Superior temporal gyrus (tissue), 1 donor: ENCODE measurements around the gene SYTL4.

ENCODE experiments used
- DNase-seq: peaks from one replicate; pipeline ENCODE4 v3.0.0-alpha.2; 2016; ENCODE audit errors: extremely low spot score

SYTL4 gene

DNA sequence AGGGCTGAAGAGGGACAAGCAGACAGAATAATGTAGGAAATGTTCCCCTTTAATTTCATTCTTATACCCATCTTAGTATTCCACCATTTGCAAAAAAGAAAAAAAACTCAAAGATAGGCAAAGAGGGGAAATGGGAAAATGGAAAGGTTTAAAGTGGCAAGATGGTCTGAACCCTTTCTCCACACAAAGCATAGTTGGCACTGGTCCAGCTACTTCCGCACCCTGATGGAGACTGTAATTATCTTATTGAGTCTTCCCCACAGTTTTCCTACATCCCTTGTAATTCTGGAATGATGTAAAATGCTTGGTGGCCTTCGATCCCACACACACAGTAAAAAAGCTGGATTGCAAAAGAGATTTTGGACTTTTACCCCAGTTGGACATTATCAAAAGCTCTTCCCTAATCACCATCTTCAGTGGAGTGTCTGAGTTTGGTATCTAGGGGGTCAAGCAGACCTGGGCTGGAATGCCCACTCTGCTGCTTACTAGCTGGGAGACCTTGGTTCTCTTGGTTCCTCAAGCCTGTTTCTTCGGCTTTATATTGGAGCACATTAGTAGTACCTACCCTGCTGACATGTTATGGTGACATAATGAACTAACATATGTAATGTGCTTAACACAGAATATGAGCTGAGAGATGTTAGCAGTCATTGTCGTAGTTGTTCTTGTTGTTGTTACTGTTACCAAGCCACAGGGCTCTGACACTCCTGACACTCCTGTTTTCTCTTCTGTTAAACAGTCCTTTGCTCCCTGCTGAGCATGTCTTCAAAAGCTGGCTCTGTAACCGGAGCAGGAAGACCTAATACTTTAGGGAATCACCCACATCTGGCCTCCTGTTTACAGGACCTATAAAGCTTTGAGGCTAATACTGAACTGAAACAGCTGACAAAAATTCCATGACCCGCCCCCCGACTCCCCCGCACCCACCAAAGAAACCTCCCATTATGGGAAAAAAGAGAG lies 83.2 kb downstream of the SYTL4 start:
- DNase-seq: no peak

DNA sequence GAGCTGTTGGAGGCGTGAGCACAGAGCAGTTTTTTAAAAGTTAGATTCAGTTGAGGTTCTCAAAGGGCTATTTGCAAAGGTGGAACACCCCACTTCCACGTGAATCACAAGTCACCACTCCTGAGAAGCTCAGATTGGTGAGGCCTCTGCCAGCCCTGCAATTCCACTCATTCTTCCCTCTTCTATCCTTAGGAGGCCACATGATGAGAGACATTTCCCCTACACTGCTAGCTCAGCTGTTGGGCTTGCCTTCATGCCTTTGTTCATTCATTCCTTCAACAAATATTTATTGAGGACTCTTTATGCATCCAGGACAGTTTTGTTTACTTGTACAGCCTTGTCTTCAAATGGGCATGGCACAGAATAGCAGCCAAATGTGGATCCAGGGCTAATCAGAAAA lies 84.2 kb downstream of the SYTL4 start:
- no peak for DNase-seq

DNA sequence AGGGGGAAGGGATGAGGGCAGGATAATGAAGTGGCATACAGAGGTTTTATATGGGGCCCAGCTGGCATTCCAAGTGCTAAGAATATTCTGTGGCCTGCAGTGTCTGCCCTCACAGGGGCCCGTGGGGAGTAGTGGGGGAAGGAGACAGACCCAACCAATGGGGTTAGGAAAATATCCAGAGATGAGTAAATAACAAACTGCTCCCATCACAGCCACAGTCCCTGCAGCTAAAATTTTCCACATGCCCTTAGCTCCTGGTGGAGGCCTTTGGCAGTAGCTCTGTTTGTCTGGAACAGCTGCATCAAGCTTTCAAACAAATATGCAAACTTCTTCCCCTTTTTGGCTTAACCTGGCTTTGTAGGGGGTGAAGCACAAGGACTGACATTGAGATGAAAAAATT lies 84.8 kb downstream of the SYTL4 start:
- DNase-seq: no peak

DNA sequence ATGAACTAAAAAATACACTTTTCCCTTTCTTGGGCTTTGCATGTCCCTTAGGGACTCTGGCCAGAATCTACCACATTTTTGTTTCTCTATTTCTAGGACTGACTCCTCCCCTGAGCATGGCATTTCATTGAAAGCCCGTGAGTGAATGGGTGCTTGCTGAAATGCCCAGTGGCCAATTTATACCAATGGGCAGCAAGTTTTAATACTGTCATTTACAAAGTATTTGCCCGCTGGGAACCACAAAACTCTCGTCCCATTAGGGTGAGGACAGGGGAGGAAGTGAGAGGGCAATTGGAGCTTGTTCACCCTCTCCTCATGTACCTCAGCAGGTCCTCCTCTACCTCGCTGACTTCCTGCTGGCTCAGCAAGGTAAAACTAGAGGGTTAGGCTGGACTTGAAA lies 86.8 kb downstream of the SYTL4 start:
- DNase-seq: no peak

DNA sequence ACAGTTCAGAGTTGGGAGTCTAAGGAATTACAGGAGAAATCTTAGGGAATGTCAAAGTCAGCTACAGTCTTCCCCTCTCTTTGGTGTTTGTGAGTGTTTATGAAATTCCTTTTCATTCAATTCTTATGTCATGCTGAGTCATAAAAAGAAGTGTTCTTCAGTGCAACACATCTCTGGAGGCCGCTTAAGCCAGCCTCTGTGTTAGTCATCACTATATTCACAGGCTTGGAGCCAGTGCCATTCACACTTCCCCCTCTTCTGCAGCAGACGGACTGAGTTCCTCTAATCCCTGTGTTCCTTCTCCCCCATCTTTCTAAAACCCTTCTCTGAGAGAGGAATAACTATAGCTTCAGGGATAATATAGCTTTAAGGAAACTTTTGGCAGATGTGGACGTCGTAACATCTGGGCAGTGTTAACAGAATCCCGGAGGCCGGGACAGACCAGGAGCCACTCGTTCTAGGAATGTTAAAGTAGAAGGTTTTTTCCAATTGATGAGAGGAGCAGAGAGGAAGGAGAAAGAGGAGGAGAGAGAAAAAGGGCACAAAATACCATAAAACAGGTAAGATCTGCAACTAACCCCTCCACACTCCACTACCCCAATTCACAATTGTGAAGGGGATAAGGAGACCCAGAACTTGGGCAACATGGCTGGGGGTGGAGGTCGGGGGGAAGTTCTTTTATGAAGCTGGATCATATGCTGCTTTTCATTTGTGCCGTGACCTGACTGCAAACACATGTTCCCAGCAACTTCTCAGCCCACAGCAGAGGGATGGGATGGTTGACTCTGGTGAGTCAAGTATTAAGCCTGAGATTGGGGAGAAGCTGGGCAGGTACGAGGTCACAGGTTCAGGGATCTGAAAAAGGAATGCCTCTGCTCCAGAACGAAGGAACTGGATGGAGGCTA lies 87.7 kb downstream of the SYTL4 start, which contains the start of gene SRPX2:
Gene SRPX2 (plus strand): TSS at position 244 of the 905 bp plus-strand sequence. CDS start 2,124 bp downstream, outside the sequence.
- DNase-seq: peak; percentile 34

DNA sequence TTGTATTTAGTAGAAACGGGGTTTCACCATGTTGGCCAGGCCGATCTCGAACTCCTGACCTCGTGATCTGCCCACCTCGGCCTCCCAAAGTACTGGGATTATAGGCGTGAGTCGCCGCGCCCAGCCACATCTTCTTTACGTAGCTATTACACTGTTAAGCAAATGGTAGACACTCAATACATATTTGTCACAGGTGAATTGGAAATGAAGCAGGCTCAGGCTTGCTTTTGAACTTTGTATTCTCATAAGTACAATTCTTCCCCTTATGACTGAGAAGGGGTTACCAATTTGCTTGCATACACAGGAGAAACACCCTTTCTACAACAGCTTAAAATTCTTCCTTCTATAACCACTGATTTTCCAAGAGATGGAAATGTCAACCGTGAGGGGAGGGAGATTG lies 88.7 kb downstream of the SYTL4 start:
- no peak for DNase-seq

DNA sequence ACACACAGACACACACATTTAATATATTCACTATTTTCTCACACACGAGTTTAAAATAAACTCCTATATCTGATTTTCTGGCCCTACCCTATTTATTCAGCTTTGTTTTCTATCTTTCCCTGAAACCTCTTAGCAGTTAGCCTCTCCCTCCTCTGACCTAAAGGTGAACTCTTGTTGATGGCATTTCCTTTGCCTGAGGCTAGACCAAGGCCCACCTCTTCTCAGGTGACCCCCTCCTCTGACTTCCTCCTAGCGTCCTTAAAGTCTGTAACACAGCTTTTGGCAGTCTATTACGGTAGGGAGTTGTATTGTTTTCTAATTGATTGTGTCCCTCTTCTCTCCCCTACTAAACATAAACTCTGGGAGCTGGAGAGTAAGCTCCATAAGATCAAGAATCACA lies 89.6 kb downstream of the SYTL4 start:
- DNase-seq: no peak

DNA sequence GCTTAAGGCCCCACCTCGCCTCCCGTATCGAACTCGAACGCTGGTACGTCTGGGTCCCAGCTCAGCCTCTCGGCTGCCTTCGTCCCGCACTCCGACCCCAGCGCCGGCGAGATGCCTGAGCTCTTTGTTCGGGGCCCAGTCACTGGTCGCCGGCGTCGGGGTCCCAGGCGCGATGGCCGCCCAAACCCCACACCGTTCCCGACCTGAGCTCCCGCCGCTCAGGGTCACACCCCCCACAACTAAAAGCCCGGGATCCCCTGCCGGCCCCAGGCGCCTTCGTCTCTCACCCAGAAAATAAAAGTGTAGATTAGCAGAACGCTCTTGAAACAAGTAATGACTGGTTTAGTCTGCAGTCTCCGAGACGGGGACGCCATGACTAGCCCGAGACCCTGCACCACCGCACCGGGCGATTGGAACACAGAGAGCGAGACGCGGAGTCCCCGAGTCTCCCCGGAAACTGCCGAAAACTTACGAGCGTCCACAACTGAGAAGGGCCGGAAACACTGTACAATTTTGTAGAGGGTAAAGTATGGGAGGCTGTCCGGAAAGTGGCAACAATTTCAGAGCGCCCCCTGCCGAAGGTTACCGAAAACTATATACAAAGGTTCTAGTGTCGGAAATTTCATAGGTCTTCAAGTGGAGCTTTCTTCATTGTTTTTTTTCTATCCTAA lies 95.5 kb downstream of the SYTL4 start, which contains the start of gene TSPAN6:
Gene TSPAN6 (minus strand): TSS at position 486 of the 671 bp plus-strand sequence. CDS start 112 bp downstream, at position 374.
- peak; percentile 66 for DNase-seq

DNA sequence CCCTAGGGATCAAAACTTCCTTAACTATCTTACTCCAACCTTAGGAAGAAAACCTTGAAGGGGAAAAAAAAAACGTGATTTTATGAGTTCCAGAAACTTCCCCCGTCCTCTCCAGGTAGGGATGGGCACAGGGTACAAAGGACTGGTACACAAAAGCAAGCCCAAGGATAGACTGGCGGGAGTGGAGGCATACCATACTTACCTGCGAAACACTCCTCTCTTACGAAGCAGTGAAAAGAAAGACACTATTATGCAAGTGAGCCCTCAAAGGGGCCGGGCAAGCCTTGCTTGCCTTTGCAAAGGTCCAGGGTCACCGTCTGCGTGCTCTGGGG lies 96.0 kb downstream of the SYTL4 start:
- DNase-seq: no peak

DNA sequence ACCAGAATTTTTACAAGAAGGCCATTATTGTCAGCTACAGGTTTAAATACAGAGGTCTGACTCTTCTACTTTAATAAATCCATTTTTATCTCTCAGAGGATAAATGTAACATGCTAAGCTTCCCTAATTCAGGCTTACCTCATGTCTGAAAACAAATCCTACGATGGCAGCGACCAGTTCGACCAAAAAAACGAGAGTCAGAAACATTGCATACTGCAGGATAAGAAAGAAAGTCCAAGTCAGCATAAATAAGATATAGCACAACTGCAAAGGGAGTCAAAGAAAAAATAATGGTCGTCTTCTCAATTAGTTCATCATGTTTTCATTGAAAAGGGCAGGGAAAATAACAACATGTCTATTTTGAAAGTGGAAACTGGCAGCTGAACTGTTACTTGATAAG lies 96.9 kb downstream of the SYTL4 start:
- no peak for DNase-seq

DNA sequence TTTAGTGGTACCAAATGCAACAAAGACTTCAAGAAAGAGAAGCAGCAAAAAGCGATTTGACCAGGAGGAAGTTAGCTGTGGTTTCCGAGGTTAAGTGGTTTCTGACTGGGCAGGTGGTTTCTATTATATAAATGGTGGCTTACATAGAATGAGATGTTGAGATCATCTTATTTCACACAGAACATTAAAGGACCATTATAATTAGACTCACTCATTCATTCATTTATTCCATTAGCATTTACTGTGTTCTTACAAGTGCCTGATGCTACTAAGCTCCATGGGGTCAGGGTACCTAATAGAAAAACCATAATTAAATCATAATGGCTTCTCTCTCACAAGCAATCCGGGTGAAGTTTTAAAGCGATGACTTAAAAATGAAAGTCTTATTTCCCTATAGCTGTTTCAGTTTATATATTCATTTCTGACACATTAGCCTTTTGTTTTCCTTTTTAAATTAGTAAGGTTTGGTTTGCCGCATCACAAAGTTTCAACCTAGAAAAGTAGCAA lies 105.9 kb downstream of the SYTL4 start:
- DNase-seq: no peak
